ENCODE results near the gene CBFA2T2. TPM values are rescaled to one million over a fixed set of nuclear protein-coding genes. Genes with fewer than 3 reads are reported as not detected.
"Not testable (repeated sequence)": the region's sequence is repeated elsewhere in the genome, so short reads cannot be mapped to it uniquely, and the experiment has no call there.

The CBFA2T2 gene
- total RNA-seq, 2 experiments from 2014 or later, result 17.3 to 21.8 TPM

- DNase-seq, result no peak
- CTCF ChIA-PET, result no interaction called here
- Mint-ChIP-seq H3K9me3 (no peaks in the 10 kb centered on the region), H3K36me3 (ENCODE audit: low read depth) (peaks cover 39% of the 10 kb centered on the region), H3K4me1 (peaks cover 2% of the 10 kb centered on the region), H3K27me3 (no peaks in the 10 kb centered on the region), H3K4me3 (no peak overlapping the region), H3K27ac (no peak overlapping the region)
- POLR2A ChIA-PET, result no interaction called here
Measured at GRCh38 chr20:33611106-33611505, 121.2 kb downstream of the CBFA2T2 start.

- ChIA-PET CTCF (interaction anchor here (1.6 kb wide), 1 partner anchor 14 kb away, joined by 3 read pairs; no protein-coding TSS in a partner anchor), POLR2A (no interaction called here)
- H3K27ac Mint-ChIP-seq, result no peak overlapping the region
Measured at GRCh38 chr20:33612001-33612400, 122.1 kb downstream of the CBFA2T2 start.

GRCh38 chr20:33621717-33622400 lies 132.0 kb downstream of the CBFA2T2 start:
- no peaks in the 10 kb centered on the region for H3K27me3 Mint-ChIP-seq

More at GRCh38 chr20:33612001-33612400, 122.1 kb downstream of the CBFA2T2 start:
- no peak overlapping the region for H3K4me3 Mint-ChIP-seq
- H3K27me3 Mint-ChIP-seq, result no peaks in the 10 kb centered on the region
- peaks cover 2% of the 10 kb centered on the region for H3K4me1 Mint-ChIP-seq
- H3K9me3 Mint-ChIP-seq, result no peaks in the 10 kb centered on the region
- peaks cover 37% of the 10 kb centered on the region for H3K36me3 Mint-ChIP-seq (ENCODE audit: low read depth)
- no peak for DNase-seq

GRCh38 chr20:33622705-33623365 lies 132.9 kb downstream of the CBFA2T2 start:
- no peak overlapping the region for H3K27ac Mint-ChIP-seq
- H3K4me1 Mint-ChIP-seq, result peaks cover 13% of the 10 kb centered on the region
- no peak overlapping the region for H3K4me3 Mint-ChIP-seq
- ChIA-PET CTCF (interaction anchor here (0.6 to 1.7 kb wide), 2 partner anchors 9 to 15 kb away, joined by 3 to 4 read pairs; no protein-coding TSS in a partner anchor), POLR2A (no interaction called here)
- no peaks in the 10 kb centered on the region for H3K9me3 Mint-ChIP-seq
- H3K27me3 Mint-ChIP-seq, result no peaks in the 10 kb centered on the region
- H3K36me3 Mint-ChIP-seq (ENCODE audit: low read depth), result peaks cover 39% of the 10 kb centered on the region
- DNase-seq, result no peak

More at GRCh38 chr20:33621717-33622400, 132.0 kb downstream of the CBFA2T2 start:
- H3K27ac Mint-ChIP-seq, result no peak overlapping the region
- no peaks in the 10 kb centered on the region for H3K9me3 Mint-ChIP-seq
- H3K36me3 Mint-ChIP-seq (ENCODE audit: low read depth), result peaks cover 39% of the 10 kb centered on the region
- ChIA-PET POLR2A (no interaction called here), CTCF (interaction anchor here (1.7 kb wide), 1 partner anchor 16 kb away, joined by 3 read pairs; no protein-coding TSS in a partner anchor)
- H3K4me3 Mint-ChIP-seq, result no peak overlapping the region
- no peak for DNase-seq
- peaks cover 13% of the 10 kb centered on the region for H3K4me1 Mint-ChIP-seq

- Mint-ChIP-seq H3K4me3 (no peak overlapping the region), H3K36me3 (ENCODE audit: low read depth) (peaks cover 48% of the 10 kb centered on the region), H3K4me1 (peaks cover 13% of the 10 kb centered on the region), H3K9me3 (no peaks in the 10 kb centered on the region), H3K27ac (peak overlapping the region; percentile 43), H3K27me3 (no peaks in the 10 kb centered on the region)
- POLR2A ChIA-PET, result no interaction called here
- DNase-seq, result no peak
- CTCF ChIA-PET, result no interaction called here
Measured at GRCh38 chr20:33624399-33624798, 134.5 kb downstream of the CBFA2T2 start.

- no peaks in the 10 kb centered on the region for H3K27me3 Mint-ChIP-seq
- CTCF ChIA-PET, result interaction anchor here (1.4 kb wide), 1 partner anchor 10 kb away, joined by 5 read pairs; no protein-coding TSS in a partner anchor
- H3K36me3 Mint-ChIP-seq (ENCODE audit: low read depth), result peaks cover 58% of the 10 kb centered on the region
- peaks cover 13% of the 10 kb centered on the region for H3K4me1 Mint-ChIP-seq
- no peak overlapping the region for H3K4me3 Mint-ChIP-seq
- H3K9me3 Mint-ChIP-seq, result no peaks in the 10 kb centered on the region
- POLR2A ChIA-PET, result no interaction called here
- H3K27ac Mint-ChIP-seq, result peak overlapping the region; percentile 25
- DNase-seq, result no peak
Measured at GRCh38 chr20:33626190-33626589, 136.3 kb downstream of the CBFA2T2 start.

- H3K36me3 Mint-ChIP-seq (ENCODE audit: low read depth), result peaks cover 54% of the 10 kb centered on the region
- H3K4me3 Mint-ChIP-seq, result no peak overlapping the region
- DNase-seq, result no peak
- H3K4me1 Mint-ChIP-seq, result peaks cover 13% of the 10 kb centered on the region
- ChIA-PET CTCF (no interaction called here), POLR2A (no interaction called here)
- H3K27me3 Mint-ChIP-seq, result no peaks in the 10 kb centered on the region
- no peak overlapping the region for H3K27ac Mint-ChIP-seq
- H3K9me3 Mint-ChIP-seq, result no peaks in the 10 kb centered on the region
Measured at GRCh38 chr20:33627577-33628216, 137.8 kb downstream of the CBFA2T2 start.

GRCh38 chr20:33629533-33629932 lies 139.6 kb downstream of the CBFA2T2 start:
- Mint-ChIP-seq H3K27me3 (no peaks in the 10 kb centered on the region), H3K27ac (no peak overlapping the region), H3K4me3 (no peak overlapping the region), H3K36me3 (ENCODE audit: low read depth) (peaks cover 47% of the 10 kb centered on the region), H3K4me1 (peaks cover 12% of the 10 kb centered on the region), H3K9me3 (no peaks in the 10 kb centered on the region)
- ChIA-PET POLR2A (no interaction called here), CTCF (no interaction called here)
- DNase-seq, result no peak

GRCh38 chr20:33629979-33630378 lies 140.1 kb downstream of the CBFA2T2 start:
- Mint-ChIP-seq H3K36me3 (ENCODE audit: low read depth) (peaks cover 44% of the 10 kb centered on the region), H3K27me3 (no peaks in the 10 kb centered on the region), H3K4me1 (peaks cover 8% of the 10 kb centered on the region), H3K27ac (no peak overlapping the region), H3K4me3 (no peak overlapping the region), H3K9me3 (no peaks in the 10 kb centered on the region)
- ChIA-PET POLR2A (no interaction called here), CTCF (no interaction called here)
- DNase-seq, result no peak

- CTCF ChIA-PET, result no interaction called here
- POLR2A ChIA-PET, result no interaction called here
- peaks cover 7% of the 10 kb centered on the region for H3K4me1 Mint-ChIP-seq
- peak overlapping the region; percentile 20 for H3K27ac Mint-ChIP-seq
- DNase-seq, result no peak
- H3K9me3 Mint-ChIP-seq, result no peaks in the 10 kb centered on the region
- no peaks in the 10 kb centered on the region for H3K27me3 Mint-ChIP-seq
- no peak overlapping the region for H3K4me3 Mint-ChIP-seq
- H3K36me3 Mint-ChIP-seq (ENCODE audit: low read depth), result peaks cover 38% of the 10 kb centered on the region
Measured at GRCh38 chr20:33630507-33630906, 140.6 kb downstream of the CBFA2T2 start.

GRCh38 chr20:33631910-33632309 lies 142.0 kb downstream of the CBFA2T2 start:
- H3K4me3 Mint-ChIP-seq, H3K27ac Mint-ChIP-seq, POLR2A ChIA-PET, H3K9me3 Mint-ChIP-seq, H3K27me3 Mint-ChIP-seq, H3K4me1 Mint-ChIP-seq, DNase-seq: not testable (repeated sequence)
- peaks cover 31% of the 10 kb centered on the region for H3K36me3 Mint-ChIP-seq (ENCODE audit: low read depth)
- CTCF ChIA-PET, result interaction anchor here (0.6 to 1.7 kb wide), 3 partner anchors 9 to 859 kb away, joined by 3 to 4 read pairs (median 3); no protein-coding TSS in a partner anchor

GRCh38 chr20:33635341-33635740 lies 145.4 kb downstream of the CBFA2T2 start:
- H3K36me3 Mint-ChIP-seq (ENCODE audit: low read depth), result peaks cover 32% of the 10 kb centered on the region
- no peak for DNase-seq
- no peak overlapping the region for H3K4me3 Mint-ChIP-seq
- no peaks in the 10 kb centered on the region for H3K9me3 Mint-ChIP-seq
- H3K27ac Mint-ChIP-seq, result peak overlapping the region; percentile 55
- POLR2A ChIA-PET, result interaction anchor here (0.6 kb wide), 1 partner anchor 13 kb away, joined by 3 read pairs; no protein-coding TSS in a partner anchor
- H3K4me1 Mint-ChIP-seq, result peaks cover 7% of the 10 kb centered on the region
- H3K27me3 Mint-ChIP-seq, result no peaks in the 10 kb centered on the region
- CTCF ChIA-PET, result interaction anchor here (0.7 kb wide), 1 partner anchor 31 kb away, joined by 3 read pairs; no protein-coding TSS in a partner anchor

GRCh38 chr20:33636776-33637175 lies 146.9 kb downstream of the CBFA2T2 start:
- H3K4me1 Mint-ChIP-seq, result peaks cover 7% of the 10 kb centered on the region
- DNase-seq, result no peak
- H3K9me3 Mint-ChIP-seq, result no peaks in the 10 kb centered on the region
- no peak overlapping the region for H3K27ac Mint-ChIP-seq
- peaks cover 27% of the 10 kb centered on the region for H3K36me3 Mint-ChIP-seq (ENCODE audit: low read depth)
- POLR2A ChIA-PET, result no interaction called here
- CTCF ChIA-PET, result no interaction called here
- H3K4me3 Mint-ChIP-seq, result no peak overlapping the region
- H3K27me3 Mint-ChIP-seq, result no peaks in the 10 kb centered on the region
